HFF-Myc (cell line): Measurements from ENCODE around the gene KLHL25.

Experiments used
- DNase-seq: peaks from one replicate; pipeline ENCODE4 v3.0.0-alpha.2; 2011; ENCODE audit warnings: low read depth; ENCODE audit errors: extremely low read depth
- H3K4me3 ChIP-seq: replicated peaks from 2 replicates; pipeline ENCODE4 v1.5.1; 2011; ENCODE audit warnings: low read depth, mild to moderate bottlenecking, control low read depth, low read length
- TF ChIP-seq, protein P1 (sequence below): IDR thresholded peaks from 2 replicates; pipeline ENCODE4 v1.5.1; 2012; ENCODE audit warnings: mild to moderate bottlenecking, low read depth, low read length, control low read depth; ENCODE audit errors: missing control alignments

Gene KLHL25

DNA sequence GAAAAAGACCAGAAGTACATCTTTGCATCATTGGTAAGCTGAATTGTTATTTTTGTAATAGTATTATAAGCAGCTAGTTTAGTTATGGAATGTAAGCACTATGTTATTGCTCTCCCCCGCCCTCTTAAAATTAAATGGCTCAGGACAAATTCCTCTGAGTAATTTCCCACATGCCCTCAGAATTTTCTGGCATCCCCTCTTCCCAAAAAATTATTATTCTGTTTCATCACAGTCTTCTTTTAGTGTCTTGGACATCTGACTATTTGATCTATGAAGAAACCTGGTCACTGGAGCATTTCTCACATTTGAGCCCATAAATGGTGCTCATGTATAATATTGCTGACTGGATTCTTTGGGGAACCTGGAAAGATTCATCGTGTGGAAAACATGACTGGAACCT, 68.3 kb downstream of the KLHL25 start:
- TF ChIP-seq, protein P1, sequence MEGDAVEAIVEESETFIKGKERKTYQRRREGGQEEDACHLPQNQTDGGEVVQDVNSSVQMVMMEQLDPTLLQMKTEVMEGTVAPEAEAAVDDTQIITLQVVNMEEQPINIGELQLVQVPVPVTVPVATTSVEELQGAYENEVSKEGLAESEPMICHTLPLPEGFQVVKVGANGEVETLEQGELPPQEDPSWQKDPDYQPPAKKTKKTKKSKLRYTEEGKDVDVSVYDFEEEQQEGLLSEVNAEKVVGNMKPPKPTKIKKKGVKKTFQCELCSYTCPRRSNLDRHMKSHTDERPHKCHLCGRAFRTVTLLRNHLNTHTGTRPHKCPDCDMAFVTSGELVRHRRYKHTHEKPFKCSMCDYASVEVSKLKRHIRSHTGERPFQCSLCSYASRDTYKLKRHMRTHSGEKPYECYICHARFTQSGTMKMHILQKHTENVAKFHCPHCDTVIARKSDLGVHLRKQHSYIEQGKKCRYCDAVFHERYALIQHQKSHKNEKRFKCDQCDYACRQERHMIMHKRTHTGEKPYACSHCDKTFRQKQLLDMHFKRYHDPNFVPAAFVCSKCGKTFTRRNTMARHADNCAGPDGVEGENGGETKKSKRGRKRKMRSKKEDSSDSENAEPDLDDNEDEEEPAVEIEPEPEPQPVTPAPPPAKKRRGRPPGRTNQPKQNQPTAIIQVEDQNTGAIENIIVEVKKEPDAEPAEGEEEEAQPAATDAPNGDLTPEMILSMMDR, result no peak
- no peak overlapping the region for H3K4me3 ChIP-seq
- no peak for DNase-seq

DNA sequence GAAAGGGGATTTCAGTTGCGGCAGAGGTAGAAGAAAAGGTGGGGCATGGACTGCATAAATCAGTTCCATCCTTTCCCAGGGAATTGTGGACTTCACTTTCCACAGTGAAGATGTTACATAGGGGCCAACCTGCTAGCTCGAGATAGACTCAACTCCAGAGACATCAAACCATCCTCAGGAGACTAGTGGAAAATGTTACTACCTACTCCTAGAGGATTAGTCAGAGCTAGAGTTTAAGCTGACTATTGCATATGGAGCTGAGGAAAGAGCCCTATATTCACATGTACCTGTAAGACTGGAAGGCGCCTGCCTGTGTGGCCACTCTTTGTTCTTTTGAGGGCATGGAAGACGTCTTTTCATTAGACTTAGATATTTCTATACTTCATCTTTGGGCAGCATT, 69.2 kb downstream of the KLHL25 start:
- DNase-seq, result no peak
- H3K4me3 ChIP-seq, result no peak overlapping the region
- TF ChIP-seq, protein P1, result no peak

- DNase-seq, result no peak
- H3K4me3 ChIP-seq, result no peak overlapping the region
- TF ChIP-seq, protein P1, result no peak
Measured at GRCh38 chr15:85725019-85725418, 69.7 kb downstream of the KLHL25 start.

DNA sequence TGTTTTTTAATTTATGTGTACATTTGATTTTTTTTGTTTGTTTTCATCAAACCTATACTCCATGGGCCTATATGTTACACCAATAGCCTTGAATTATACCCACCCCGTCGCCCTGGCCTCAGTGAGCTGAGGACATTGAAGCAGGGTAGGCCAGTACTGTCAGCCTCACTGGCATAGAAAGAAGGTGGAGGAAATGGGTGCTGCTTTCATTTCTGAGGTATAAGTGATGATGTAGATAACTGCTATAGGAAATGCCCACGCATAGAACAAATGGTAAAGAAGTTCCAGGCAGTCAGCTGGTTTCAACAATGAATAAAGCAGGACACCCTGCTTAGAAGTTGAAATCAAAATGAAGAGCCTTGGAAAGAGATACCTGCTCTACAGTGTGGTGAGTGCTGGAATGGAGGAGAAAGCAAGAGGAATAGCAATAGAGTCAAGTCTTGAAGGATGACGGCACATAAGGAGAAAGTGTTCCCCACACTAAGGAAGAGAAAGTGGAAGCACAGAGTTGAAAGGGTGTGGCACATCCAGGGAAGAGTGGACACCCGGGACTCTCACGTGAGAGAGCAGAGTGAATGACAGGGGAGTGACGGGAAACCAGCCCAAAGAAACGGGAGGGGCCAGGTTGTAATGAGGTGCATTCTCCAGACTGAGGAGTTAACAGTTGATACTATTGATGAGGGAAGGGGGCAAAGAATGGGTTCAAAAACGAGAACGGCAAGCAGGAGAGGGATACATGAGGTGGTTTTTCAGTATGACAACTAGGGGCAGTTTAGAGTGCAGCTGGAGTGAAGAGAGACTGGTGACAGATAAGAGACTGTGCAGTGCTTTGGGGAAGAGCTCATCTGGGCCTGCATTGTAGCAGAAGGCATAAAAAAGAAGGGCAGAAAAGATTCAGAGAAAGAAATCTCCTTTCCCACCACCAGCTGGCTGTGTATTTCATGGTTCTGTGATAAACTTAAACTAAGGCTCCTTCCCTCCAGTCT, 70.5 kb downstream of the KLHL25 start:
- H3K4me3 ChIP-seq, result no peak overlapping the region
- TF ChIP-seq, protein P1, result no peak
- no peak for DNase-seq

GRCh38 chr15:85722374-85723152, 72.2 kb downstream of the KLHL25 start:
- no peak for DNase-seq
- H3K4me3 ChIP-seq, result no peak overlapping the region
- TF ChIP-seq, protein P1, result no peak

- DNase-seq, result no peak
- H3K4me3 ChIP-seq, result no peak overlapping the region
- TF ChIP-seq, protein P1, result no peak
Measured at GRCh38 chr15:85718981-85719380, 75.7 kb downstream of the KLHL25 start.
